Left cardiac atrium (tissue), 4 donors: Measurements from ENCODE around the gene FAM174C. TPM values are rescaled to one million over a fixed set of nuclear protein-coding genes. Genes with fewer than 3 reads are reported as not detected.

Experiments
- ATAC-seq, 2 donors: fragments of 200-7000 bp; cut with Tn5 transposase; one replicate each; pipeline ENCODE4 v1.9.1; 2020; ENCODE audit warnings: mild to moderate bottlenecking in 2 of 2, moderate library complexity in 2 of 2
- DNase-seq: peaks from one replicate; pipeline ENCODE4 v3.0.0-alpha.2; 2020
- intact Hi-C, 2 donors: fragments of 100-400 bp; cut with DNase I; formaldehyde crosslinking; loops; one replicate each; pipeline versions ENCODE4 v1.14.1 to v1.15.1; 2022 to 2023
- total RNA-seq, 2 donors: library from RNA; stranded (reverse); fragmentation: NEBNext Ultra II Directional; extraction: Animal tissue kit (Norgen Biotek cat#: 25700); gene quantifications; one replicate each; pipeline ENCODE4 v1.2.1, GENCODE V29; 2021
- donor health status: DM: no; HTN: yes; CAD: no.
- donor health status: DM: no; HTN: yes; CAD: no; lungs with severe emphysema.
- donor health status: DM: yes; HTN: yes; CAD: no.
- donor health status: Dilated cardiomyopathy.

The FAM174C gene
- total RNA-seq, 2 donors from 2014 or later: 19.2 to 21.4 TPM

GRCh38 chr19:1248139-1248785 lies 27.1 kb upstream of the FAM174C start, which contains the start of gene MIDN:
TSS of gene MIDN (plus strand) at chr19:1248583. CDS start at chr19:1250297, 1,714 bp downstream.
- peak; percentile 90 for DNase-seq
- intact Hi-C loops: no loop called here
- ATAC-seq: peak; percentile 33 to 35

- DNase-seq (peak; percentile 90), ATAC-seq (peak; percentile 7 to 10)
- intact Hi-C loops: no loop called here
Measured at GRCh38 chr19:1248786-1249297, 26.5 kb upstream of the FAM174C start.

- DNase-seq (peak; percentile 94), ATAC-seq (peak; percentile 5 to 31)
- intact Hi-C loops: no loop called here
Measured at GRCh38 chr19:1249298-1249989, 25.9 kb upstream of the FAM174C start.

GRCh38 chr19:1249990-1250436 lies 25.3 kb upstream of the FAM174C start:
- no peak for ATAC-seq
- intact Hi-C loops: no loop called here
- no peak for DNase-seq

- intact Hi-C loops: no loop called here
- DNase-seq (peak; percentile 72), ATAC-seq (no peak)
Measured at GRCh38 chr19:1250437-1251260, 24.7 kb upstream of the FAM174C start.

- intact Hi-C loops: no loop called here
- peak; percentile 81 for DNase-seq
- ATAC-seq: peak in 1 of 2 donors; percentile 1
Measured at GRCh38 chr19:1251330-1252220, 23.8 kb upstream of the FAM174C start.

GRCh38 chr19:1252221-1252820 lies 23.0 kb upstream of the FAM174C start:
- peak; percentile 39 to 41 for ATAC-seq
- DNase-seq: peak; percentile 95
- intact Hi-C loops: no loop called here

GRCh38 chr19:1252821-1253513 lies 22.4 kb upstream of the FAM174C start:
- ATAC-seq (peak; percentile 34 to 58), DNase-seq (peak; percentile 94)
- intact Hi-C loops: no loop called here

- no peak for DNase-seq
- ATAC-seq: no peak
- intact Hi-C loops: no loop called here
Measured at GRCh38 chr19:1253514-1254080, 21.7 kb upstream of the FAM174C start.

GRCh38 chr19:1254081-1254527 lies 21.2 kb upstream of the FAM174C start:
- DNase-seq (no peak), ATAC-seq (no peak)
- intact Hi-C loops: no loop called here

GRCh38 chr19:1254530-1255185 lies 20.7 kb upstream of the FAM174C start:
- no peak for ATAC-seq
- intact Hi-C loops: no loop called here
- DNase-seq: no peak

GRCh38 chr19:1255186-1256161 lies 19.9 kb upstream of the FAM174C start:
- ATAC-seq: no peak
- DNase-seq: no peak
- intact Hi-C loops: no loop called here

GRCh38 chr19:1256646-1257474 lies 18.5 kb upstream of the FAM174C start:
- intact Hi-C loops: no loop called here
- ATAC-seq (no peak), DNase-seq (no peak)

GRCh38 chr19:1257475-1258162 lies 17.7 kb upstream of the FAM174C start:
- intact Hi-C loops: no loop called here
- DNase-seq (no peak), ATAC-seq (no peak)
